Ovary (tissue), 3 donors: ENCODE results near the gene PCSK2.

Experiments used
- EP300 ChIP-seq: sonication (generic); formaldehyde crosslinking; IDR thresholded peaks from one replicate; pipeline ENCODE4 v1.6.1; 2017; ENCODE audit warnings: antibody characterized with exemption
- TF ChIP-seq, protein P1 (sequence below), 3 donors: fragments of 450-650 bp in 2 of 3; fragments of 200-600 bp in 1 of 3; IDR thresholded peaks; one replicate each; pipeline versions ENCODE4 v1.5.1 to v1.8.0; 2016 to 2022; ENCODE audit warnings: antibody characterized with exemption in 3 of 3, mild to moderate bottlenecking in 1 of 3
- donor health status: DM: no; HTN: no; CAD: no.

GRCh38 chr20:17530716-17531664 lies 304.1 kb downstream of the PCSK2 start, which contains the start of gene BFSP1:
- TF ChIP-seq, protein P1, sequence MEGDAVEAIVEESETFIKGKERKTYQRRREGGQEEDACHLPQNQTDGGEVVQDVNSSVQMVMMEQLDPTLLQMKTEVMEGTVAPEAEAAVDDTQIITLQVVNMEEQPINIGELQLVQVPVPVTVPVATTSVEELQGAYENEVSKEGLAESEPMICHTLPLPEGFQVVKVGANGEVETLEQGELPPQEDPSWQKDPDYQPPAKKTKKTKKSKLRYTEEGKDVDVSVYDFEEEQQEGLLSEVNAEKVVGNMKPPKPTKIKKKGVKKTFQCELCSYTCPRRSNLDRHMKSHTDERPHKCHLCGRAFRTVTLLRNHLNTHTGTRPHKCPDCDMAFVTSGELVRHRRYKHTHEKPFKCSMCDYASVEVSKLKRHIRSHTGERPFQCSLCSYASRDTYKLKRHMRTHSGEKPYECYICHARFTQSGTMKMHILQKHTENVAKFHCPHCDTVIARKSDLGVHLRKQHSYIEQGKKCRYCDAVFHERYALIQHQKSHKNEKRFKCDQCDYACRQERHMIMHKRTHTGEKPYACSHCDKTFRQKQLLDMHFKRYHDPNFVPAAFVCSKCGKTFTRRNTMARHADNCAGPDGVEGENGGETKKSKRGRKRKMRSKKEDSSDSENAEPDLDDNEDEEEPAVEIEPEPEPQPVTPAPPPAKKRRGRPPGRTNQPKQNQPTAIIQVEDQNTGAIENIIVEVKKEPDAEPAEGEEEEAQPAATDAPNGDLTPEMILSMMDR (IDR thresholded peaks at IDR 0.05): no peak
- no peak for TF ChIP-seq EP300
